Stomach (tissue), 4 donors: ENCODE data around the gene RNF13.

Source experiments
- CTCF ChIP-seq, 7 experiments: fragments of 450-650 bp in 4 of 7; fragments of 200-600 bp in 3 of 7; sonication (generic) in 3 of 7; IDR thresholded peaks; one replicate each; pipeline ENCODE4 v1.5.1; 2016 to 2019; ENCODE audit warnings: antibody characterized with exemption in 7 of 7, control low read depth in 2 of 7, mild to moderate bottlenecking in 1 of 7
- EP300 ChIP-seq: sonication (generic); formaldehyde crosslinking; IDR thresholded peaks from one replicate; pipeline ENCODE4 v1.6.1; 2017; ENCODE audit warnings: antibody characterized with exemption
- POLR2A ChIP-seq, 4 donors: fragments of 450-650 bp; IDR thresholded peaks; one replicate each; pipeline ENCODE4 v1.6.1; 2016; ENCODE audit warnings: antibody characterized with exemption in 4 of 4, control low read depth in 2 of 4, mild to moderate bottlenecking in 1 of 4, moderate library complexity in 1 of 4
- POLR2AphosphoS5 ChIP-seq, 3 donors: sonication (generic); formaldehyde crosslinking; IDR thresholded peaks; one replicate each; pipeline ENCODE4 v1.6.1; 2016; ENCODE audit warnings: antibody characterized with exemption in 3 of 3

- TF ChIP-seq CTCF (IDR thresholded peaks at IDR 0.05) (no peak), POLR2A (IDR thresholded peaks at IDR 0.05) (no peak), EP300 (no peak), POLR2AphosphoS5 (IDR thresholded peaks at IDR 0.05) (no peak)
Measured at GRCh38 chr3:149858911-149859310, 45.9 kb downstream of the RNF13 start.
